DMS 273 treated with DMSO at 0.1 percent for 48 hours (cell line): ENCODE results near the gene CYP27A1.
"Not testable (repeated sequence)": the region's sequence is repeated elsewhere in the genome, so short reads cannot be mapped to it uniquely, and the experiment has no call there.

Experiments used
- DNase-seq: peaks from one replicate; lab custom pipeline; 2025; lab: John Stamatoyannopoulos, UW

Gene CYP27A1

GRCh38 chr2:218831378-218831990, 49.5 kb downstream of the CYP27A1 start, which contains the start of gene PRKAG3:
PRKAG3 (minus strand) TSS chr2:218831803.
- no peak for DNase-seq

- no peak for DNase-seq
These were observed 50.1 kb downstream of the CYP27A1 start for GRCh38 chr2:218832081-218832480.

- DNase-seq: no peak
These were observed 50.6 kb downstream of the CYP27A1 start for GRCh38 chr2:218832520-218832919.

- DNase-seq: no peak
These were observed 51.2 kb downstream of the CYP27A1 start for GRCh38 chr2:218833023-218833609.

- DNase-seq: no peak
These were observed 52.7 kb downstream of the CYP27A1 start for GRCh38 chr2:218834685-218835084.

- no peak for DNase-seq
These were observed 55.5 kb downstream of the CYP27A1 start for GRCh38 chr2:218837495-218837894.

- DNase-seq: no peak
These were observed 57.5 kb downstream of the CYP27A1 start for GRCh38 chr2:218839430-218839829.

GRCh38 chr2:218839888-218840287, 57.9 kb downstream of the CYP27A1 start:
- no peak for DNase-seq

- DNase-seq: not testable (repeated sequence)
These were observed 62.4 kb downstream of the CYP27A1 start for GRCh38 chr2:218844334-218844733.

GRCh38 chr2:218846963-218847362, 65.0 kb downstream of the CYP27A1 start:
- DNase-seq: not testable (repeated sequence)

GRCh38 chr2:218849721-218850120, 67.8 kb downstream of the CYP27A1 start:
- no peak for DNase-seq

GRCh38 chr2:218850796-218851195, 68.8 kb downstream of the CYP27A1 start:
- no peak for DNase-seq

- DNase-seq: no peak
These were observed 69.3 kb downstream of the CYP27A1 start for GRCh38 chr2:218851286-218851685.

- DNase-seq: peak; percentile 25
These were observed 71.1 kb downstream of the CYP27A1 start for GRCh38 chr2:218852911-218853667.

- DNase-seq: no peak
These were observed 71.8 kb downstream of the CYP27A1 start for GRCh38 chr2:218853766-218854165.

- DNase-seq: no peak
These were observed 72.9 kb downstream of the CYP27A1 start for GRCh38 chr2:218854860-218855259.

GRCh38 chr2:218855305-218856166, 73.6 kb downstream of the CYP27A1 start:
- DNase-seq: no peak

GRCh38 chr2:218856167-218856895, 74.4 kb downstream of the CYP27A1 start:
- no peak for DNase-seq

- no peak for DNase-seq
These were observed 74.9 kb downstream of the CYP27A1 start for GRCh38 chr2:218856896-218857243.

GRCh38 chr2:218857371-218858137, 75.6 kb downstream of the CYP27A1 start:
- peak; percentile 10 for DNase-seq

- DNase-seq: no peak
These were observed 76.1 kb downstream of the CYP27A1 start for GRCh38 chr2:218858138-218858445.
